ENCODE measurements around the gene ZCCHC7. TPM values are rescaled to one million over a fixed set of nuclear protein-coding genes. Genes with fewer than 3 reads are reported as not detected.
"Not testable (repeated sequence)": the region's sequence is repeated elsewhere in the genome, so short reads cannot be mapped to it uniquely, and the experiment has no call there.

Gene ZCCHC7
- polyA plus RNA-seq, 2 of the 4 experiments (the other 2 are of a cell fraction), result 15.7 to 30.0 TPM

GRCh38 chr9:37083654-37084053 is 36.7 kb upstream of the ZCCHC7 start (continued):
- TF ChIP-seq HES2 (IDR thresholded peaks at IDR 0.05) (no peak), MYC (IDR thresholded peaks at IDR 0.05; ENCODE audit: borderline replicate concordance, low read length) (no peak), ZSCAN20 (CRISPR knock-in tag; IDR thresholded peaks at IDR 0.05) (no peak), FOXS1 (CRISPR knock-in tag; IDR thresholded peaks at IDR 0.05) (no peak), EHMT2 (IDR thresholded peaks at IDR 0.05; ENCODE audit: low read depth) (no peak)

- no peaks in the 10 kb centered on the region for H3K9me3 ChIP-seq
- ChIA-PET CTCF (no interaction called here), POLR2A (no interaction called here)
- FAIRE-seq, result no peak
- H3K4me3 ChIP-seq, result no peak overlapping the region
- no peak overlapping the region for H3K27ac ChIP-seq
- TF ChIP-seq USF2 (IDR thresholded peaks at IDR 0.05) (no peak), NR3C1 (IDR thresholded peaks at IDR 0.05) (no peak), MAFK (IDR thresholded peaks at IDR 0.05; ENCODE audit: partially characterized antibody) (no peak), CTCF (IDR thresholded peaks at IDR 0.05) (no peak), ATOH8 (CRISPR knock-in tag; IDR thresholded peaks at IDR 0.05; ENCODE audit: low read depth) (no peak), TP53 (CRISPR knock-in tag; IDR thresholded peaks at IDR 0.05) (no peak), MAZ (IDR thresholded peaks at IDR 0.05; ENCODE audit: borderline replicate concordance, low read depth, low read length) (no peak), RFX5 (IDR thresholded peaks at IDR 0.05) (no peak), SMC3 (IDR thresholded peaks at IDR 0.05) (no peak), BHLHE40 (IDR thresholded peaks at IDR 0.05; ENCODE audit: low read depth, low read length) (no peak), MYC (IDR thresholded peaks at IDR 0.05; ENCODE audit: borderline replicate concordance, low read length) (no peak), CBX8 (IDR thresholded peaks at IDR 0.05) (no peak), KDM1A (IDR thresholded peaks at IDR 0.05; ENCODE audit: low read depth) (no peak), NPAS2 (CRISPR knock-in tag; IDR thresholded peaks at IDR 0.05; ENCODE audit: borderline replicate concordance) (no peak), RAD21 (conservative IDR thresholded peaks at IDR 0.05 in 1 of 2, IDR thresholded peaks at IDR 0.05 in 1 of 2) (no peak)
- TF ChIP-seq, protein P1, sequence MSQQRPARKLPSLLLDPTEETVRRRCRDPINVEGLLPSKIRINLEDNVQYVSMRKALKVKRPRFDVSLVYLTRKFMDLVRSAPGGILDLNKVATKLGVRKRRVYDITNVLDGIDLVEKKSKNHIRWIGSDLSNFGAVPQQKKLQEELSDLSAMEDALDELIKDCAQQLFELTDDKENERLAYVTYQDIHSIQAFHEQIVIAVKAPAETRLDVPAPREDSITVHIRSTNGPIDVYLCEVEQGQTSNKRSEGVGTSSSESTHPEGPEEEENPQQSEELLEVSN (IDR thresholded peaks at IDR 0.05; ENCODE audit: borderline replicate concordance, low read depth), result no peak
- TF ChIP-seq, protein P2, sequence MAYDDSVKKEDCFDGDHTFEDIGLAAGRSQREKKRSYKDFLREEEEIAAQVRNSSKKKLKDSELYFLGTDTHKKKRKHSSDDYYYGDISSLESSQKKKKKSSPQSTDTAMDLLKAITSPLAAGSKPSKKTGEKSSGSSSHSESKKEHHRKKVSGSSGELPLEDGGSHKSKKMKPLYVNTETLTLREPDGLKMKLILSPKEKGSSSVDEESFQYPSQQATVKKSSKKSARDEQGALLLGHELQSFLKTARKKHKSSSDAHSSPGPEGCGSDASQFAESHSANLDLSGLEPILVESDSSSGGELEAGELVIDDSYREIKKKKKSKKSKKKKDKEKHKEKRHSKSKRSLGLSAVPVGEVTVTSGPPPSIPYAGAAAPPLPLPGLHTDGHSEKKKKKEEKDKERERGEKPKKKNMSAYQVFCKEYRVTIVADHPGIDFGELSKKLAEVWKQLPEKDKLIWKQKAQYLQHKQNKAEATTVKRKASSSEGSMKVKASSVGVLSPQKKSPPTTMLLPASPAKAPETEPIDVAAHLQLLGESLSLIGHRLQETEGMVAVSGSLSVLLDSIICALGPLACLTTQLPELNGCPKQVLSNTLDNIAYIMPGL (CRISPR knock-in tag; IDR thresholded peaks at IDR 0.05; ENCODE audit: borderline replicate concordance), result no peak
- TF ChIP-seq, protein P3, sequence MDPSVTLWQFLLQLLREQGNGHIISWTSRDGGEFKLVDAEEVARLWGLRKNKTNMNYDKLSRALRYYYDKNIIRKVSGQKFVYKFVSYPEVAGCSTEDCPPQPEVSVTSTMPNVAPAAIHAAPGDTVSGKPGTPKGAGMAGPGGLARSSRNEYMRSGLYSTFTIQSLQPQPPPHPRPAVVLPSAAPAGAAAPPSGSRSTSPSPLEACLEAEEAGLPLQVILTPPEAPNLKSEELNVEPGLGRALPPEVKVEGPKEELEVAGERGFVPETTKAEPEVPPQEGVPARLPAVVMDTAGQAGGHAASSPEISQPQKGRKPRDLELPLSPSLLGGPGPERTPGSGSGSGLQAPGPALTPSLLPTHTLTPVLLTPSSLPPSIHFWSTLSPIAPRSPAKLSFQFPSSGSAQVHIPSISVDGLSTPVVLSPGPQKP (IDR thresholded peaks at IDR 0.05; ENCODE audit: low read depth, low read length), result no peak
- TF ChIP-seq, protein P4, sequence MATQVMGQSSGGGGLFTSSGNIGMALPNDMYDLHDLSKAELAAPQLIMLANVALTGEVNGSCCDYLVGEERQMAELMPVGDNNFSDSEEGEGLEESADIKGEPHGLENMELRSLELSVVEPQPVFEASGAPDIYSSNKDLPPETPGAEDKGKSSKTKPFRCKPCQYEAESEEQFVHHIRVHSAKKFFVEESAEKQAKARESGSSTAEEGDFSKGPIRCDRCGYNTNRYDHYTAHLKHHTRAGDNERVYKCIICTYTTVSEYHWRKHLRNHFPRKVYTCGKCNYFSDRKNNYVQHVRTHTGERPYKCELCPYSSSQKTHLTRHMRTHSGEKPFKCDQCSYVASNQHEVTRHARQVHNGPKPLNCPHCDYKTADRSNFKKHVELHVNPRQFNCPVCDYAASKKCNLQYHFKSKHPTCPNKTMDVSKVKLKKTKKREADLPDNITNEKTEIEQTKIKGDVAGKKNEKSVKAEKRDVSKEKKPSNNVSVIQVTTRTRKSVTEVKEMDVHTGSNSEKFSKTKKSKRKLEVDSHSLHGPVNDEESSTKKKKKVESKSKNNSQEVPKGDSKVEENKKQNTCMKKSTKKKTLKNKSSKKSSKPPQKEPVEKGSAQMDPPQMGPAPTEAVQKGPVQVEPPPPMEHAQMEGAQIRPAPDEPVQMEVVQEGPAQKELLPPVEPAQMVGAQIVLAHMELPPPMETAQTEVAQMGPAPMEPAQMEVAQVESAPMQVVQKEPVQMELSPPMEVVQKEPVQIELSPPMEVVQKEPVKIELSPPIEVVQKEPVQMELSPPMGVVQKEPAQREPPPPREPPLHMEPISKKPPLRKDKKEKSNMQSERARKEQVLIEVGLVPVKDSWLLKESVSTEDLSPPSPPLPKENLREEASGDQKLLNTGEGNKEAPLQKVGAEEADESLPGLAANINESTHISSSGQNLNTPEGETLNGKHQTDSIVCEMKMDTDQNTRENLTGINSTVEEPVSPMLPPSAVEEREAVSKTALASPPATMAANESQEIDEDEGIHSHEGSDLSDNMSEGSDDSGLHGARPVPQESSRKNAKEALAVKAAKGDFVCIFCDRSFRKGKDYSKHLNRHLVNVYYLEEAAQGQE (IDR thresholded peaks at IDR 0.05), result no peak
- no peak for DNase-seq (ENCODE audit: low read depth in 1 of 2, low spot score in 1 of 2)
- H3K4me2 ChIP-seq, result no peak overlapping the region
- ATAC-seq, result no peak
- peaks cover 6% of the 10 kb centered on the region; the same call in 2 of the 3 replicates for H3K4me1 ChIP-seq
- 95% methylated on average over 1 of the region's 1 CpG for WGBS (ENCODE audit: missing lambda C conversion rate)
Observed at GRCh38 chr9:37085233-37085632, 35.1 kb upstream of the ZCCHC7 start.

- H3K9me3 ChIP-seq; ATAC-seq; DNase-seq (ENCODE audit: low read depth in 1 of 2, low spot score in 1 of 2); FAIRE-seq; H3K4me3 ChIP-seq; H3K4me1 ChIP-seq; POLR2A ChIA-PET; H3K4me2 ChIP-seq; H3K27ac ChIP-seq: not testable (repeated sequence)
- WGBS (ENCODE audit: missing lambda C conversion rate), result 68% methylated on average over 4 of the region's 5 CpGs
- CTCF ChIA-PET, result interaction anchor here (1.3 kb wide), 1 partner anchor 22 kb away, joined by 3 read pairs; no protein-coding TSS in a partner anchor
Observed at GRCh38 chr9:37092714-37093295, 27.6 kb upstream of the ZCCHC7 start.
